H1 (cell line): Measurements from ENCODE around the gene USP3. TPM values are rescaled to one million over a fixed set of nuclear protein-coding genes. Genes with fewer than 3 reads are reported as not detected.

Source experiments
- CEBPB ChIP-seq: IDR thresholded peaks from 2 replicates; pipeline ENCODE4 v1.6.1; 2012; ENCODE audit warnings: low read depth, low read length
- CTBP2 ChIP-seq: IDR thresholded peaks from 2 replicates; pipeline ENCODE4 v1.7.0; 2011; ENCODE audit warnings: borderline replicate concordance, mild to moderate bottlenecking, moderate library complexity, mixed read lengths, low read length; ENCODE audit not compliant: insufficient read depth, insufficient read length
- JUN ChIP-seq: IDR thresholded peaks from 2 replicates; pipeline ENCODE4 v1.6.1; 2011; ENCODE audit warnings: low read depth, mild to moderate bottlenecking, improper control_type of control experiment, low read length
- RAD21 ChIP-seq, 2 experiments: IDR thresholded peaks in 1 of 2; conservative IDR thresholded peaks in 1 of 2; 2 replicates each; pipeline ENCODE4 v1.6.1; 2011; ENCODE audit warnings: low read depth in 2 of 2, low read length in 2 of 2, improper control_type of control experiment in 1 of 2, inconsistent platforms in 1 of 2, mild to moderate bottlenecking in 1 of 2, moderate library complexity in 1 of 2
- RNF2 ChIP-seq: fragments of 200-900, 300-1000 bp; sonication (generic); IDR thresholded peaks from 2 replicates; pipeline ENCODE4 v1.7.1; 2016; ENCODE audit warnings: borderline replicate concordance, low read depth, mild to moderate bottlenecking, antibody characterized with exemption, low read length; ENCODE audit not compliant: poor library complexity, severe bottlenecking; ENCODE audit errors: missing control alignments
- SUZ12 ChIP-seq: fragments of 200-600 bp; sonication (generic); IDR thresholded peaks from 2 replicates; pipeline ENCODE4 v1.6.1; 2012; ENCODE audit warnings: mild to moderate bottlenecking, inconsistent platforms, low read length, moderate library complexity, mixed read lengths
- polyA plus RNA-seq, 7 experiments: library from polyadenylated mRNA; depleted of rRNA in 3 of 7; stranded (reverse) in 5 of 7; unstranded in 2 of 7; fragments of >200 nt in 5 of 7; fragments of 200-250 nt in 2 of 7; gene quantifications; 1 replicate in 5 of 7; 2 replicates in 1 of 7; 4 replicates in 1 of 7; pipeline versions ENCODE4 v1.2.1 to v1.2.3, GENCODE V29; 2011 to 2013; ENCODE audit warnings: missing spikeins in 2 of 7, mixed read lengths in 2 of 7
- total RNA-seq: library from RNA; stranded (reverse); fragmentation: NEBNext Ultra II Directional; extraction: Animal tissue kit (Norgen Biotek cat#: 25700); gene quantifications from 2 replicates; pipeline ENCODE4 v1.2.1, GENCODE V29; 2021
- TF ChIP-seq, protein P1 (sequence below), 3 experiments: IDR thresholded peaks; 1 replicate in 2 of 3; 2 replicates in 1 of 3; pipeline versions ENCODE4 v1.5.1 to v1.6.1; 2011; ENCODE audit warnings: low read length in 3 of 3, mild to moderate bottlenecking in 3 of 3, inconsistent platforms in 2 of 3, low read depth in 1 of 3, moderate library complexity in 1 of 3; ENCODE audit not compliant: insufficient read depth in 1 of 3; ENCODE audit errors: control extremely low read depth in 1 of 3

Gene USP3
- total and polyA plus RNA-seq, 2 of the 8 experiments (the other 6 are each of a cell fraction or from before 2014, with no cell fraction given): 15.5 to 16.2 TPM

DNA sequence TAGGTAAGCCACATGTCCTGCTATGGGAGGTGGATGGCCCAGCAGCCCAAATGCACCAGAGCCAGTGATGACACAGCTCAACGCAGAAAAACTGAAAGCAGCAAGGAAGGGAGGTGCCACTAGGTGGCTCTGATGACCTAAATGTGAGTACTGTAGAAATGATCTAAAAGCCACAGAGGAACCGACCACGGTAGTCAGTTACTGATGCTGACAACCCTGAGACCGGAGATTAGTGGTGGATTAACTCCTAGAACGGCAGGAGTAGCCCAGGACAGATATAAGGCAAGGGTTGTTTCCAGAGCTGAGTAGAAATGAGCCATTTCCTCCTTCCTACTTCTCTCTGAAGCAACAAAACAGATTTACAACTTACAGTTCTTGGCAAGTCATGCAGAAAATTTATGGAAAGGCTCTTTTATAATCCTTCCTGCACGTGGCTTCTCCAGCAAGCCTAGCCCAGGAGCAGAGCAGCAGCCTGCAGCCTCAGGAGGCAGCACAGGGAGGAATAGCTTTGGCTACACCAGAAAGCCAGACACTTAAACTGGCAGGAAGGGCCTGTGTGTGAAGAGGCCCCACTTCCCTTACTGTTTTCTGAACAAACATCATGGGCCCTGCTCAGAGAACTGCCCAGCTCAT is 105.9 kb downstream of the USP3 start (continued):
- TF ChIP-seq RNF2 (no peak), RAD21 (IDR thresholded peaks at IDR 0.05 in 1 of 2, conservative IDR thresholded peaks at IDR 0.05 in 1 of 2; ENCODE audit: low read depth in 2 of 2, low read length in 2 of 2) (peak; percentile 89 to 93), JUN (no peak), SUZ12 (no peak), CTBP2 (no peak), CEBPB (peak; percentile 19; the same call in 1 of the 2 replicates)
- TF ChIP-seq, protein P1, sequence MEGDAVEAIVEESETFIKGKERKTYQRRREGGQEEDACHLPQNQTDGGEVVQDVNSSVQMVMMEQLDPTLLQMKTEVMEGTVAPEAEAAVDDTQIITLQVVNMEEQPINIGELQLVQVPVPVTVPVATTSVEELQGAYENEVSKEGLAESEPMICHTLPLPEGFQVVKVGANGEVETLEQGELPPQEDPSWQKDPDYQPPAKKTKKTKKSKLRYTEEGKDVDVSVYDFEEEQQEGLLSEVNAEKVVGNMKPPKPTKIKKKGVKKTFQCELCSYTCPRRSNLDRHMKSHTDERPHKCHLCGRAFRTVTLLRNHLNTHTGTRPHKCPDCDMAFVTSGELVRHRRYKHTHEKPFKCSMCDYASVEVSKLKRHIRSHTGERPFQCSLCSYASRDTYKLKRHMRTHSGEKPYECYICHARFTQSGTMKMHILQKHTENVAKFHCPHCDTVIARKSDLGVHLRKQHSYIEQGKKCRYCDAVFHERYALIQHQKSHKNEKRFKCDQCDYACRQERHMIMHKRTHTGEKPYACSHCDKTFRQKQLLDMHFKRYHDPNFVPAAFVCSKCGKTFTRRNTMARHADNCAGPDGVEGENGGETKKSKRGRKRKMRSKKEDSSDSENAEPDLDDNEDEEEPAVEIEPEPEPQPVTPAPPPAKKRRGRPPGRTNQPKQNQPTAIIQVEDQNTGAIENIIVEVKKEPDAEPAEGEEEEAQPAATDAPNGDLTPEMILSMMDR (IDR thresholded peaks at IDR 0.05; ENCODE audit: control extremely low read depth in 1 of 3, insufficient read depth in 1 of 3, low read depth in 1 of 3, low read length in 3 of 3): peak; percentile 51 to 89 (median 69)
